GM12892 (cell line): Measurements from ENCODE around the gene PCNT.

Experiments
- DNase-seq: peaks from one replicate; pipeline ENCODE4 v3.0.0; 2011; ENCODE audit not compliant: insufficient read length
- FAIRE-seq: peaks from 2 replicates; lab custom pipeline; 2011; peaks lifted over from hg19 to GRCh38; lab: Jason Lieb, UNC
- POLR2A ChIP-seq: IDR thresholded peaks from 2 replicates; pipeline ENCODE4 v1.6.1; 2011; ENCODE audit warnings: low read depth, low read length, control low read depth
- POLR2AphosphoS5 ChIP-seq: IDR thresholded peaks from 2 replicates; pipeline ENCODE4 v1.6.1; 2011; ENCODE audit warnings: low read depth, low read length, control low read depth
- TAF1 ChIP-seq: IDR thresholded peaks from 2 replicates; pipeline ENCODE4 v1.6.1; 2011; ENCODE audit warnings: low read depth, mild to moderate bottlenecking, control low read depth, low read length, borderline replicate concordance

The PCNT gene

DNA sequence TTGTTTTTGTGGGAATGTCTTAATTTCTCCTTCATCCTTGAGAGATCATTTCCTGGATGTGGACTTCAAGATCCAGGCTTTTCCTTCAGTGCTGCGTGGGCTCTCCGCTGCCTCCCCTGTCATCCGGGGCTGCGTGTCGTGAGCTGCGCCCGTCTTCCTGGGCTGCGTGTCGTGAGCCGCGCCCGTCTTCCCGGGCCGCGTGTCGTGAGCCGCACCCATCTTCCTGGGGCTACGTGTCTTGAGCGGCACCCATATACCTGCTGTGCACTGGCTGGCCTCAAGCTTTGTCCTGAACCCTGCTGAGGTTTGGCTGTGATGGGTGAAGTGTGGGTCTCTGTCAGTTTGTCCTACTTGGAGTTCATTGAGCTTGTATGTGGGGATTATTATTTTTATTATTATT, 55.1 kb downstream of the PCNT start:
- TF ChIP-seq TAF1 = no peak
- TF ChIP-seq POLR2A = no peak
- TF ChIP-seq POLR2AphosphoS5 = no peak
- FAIRE-seq = no peak
- no peak for DNase-seq

DNA sequence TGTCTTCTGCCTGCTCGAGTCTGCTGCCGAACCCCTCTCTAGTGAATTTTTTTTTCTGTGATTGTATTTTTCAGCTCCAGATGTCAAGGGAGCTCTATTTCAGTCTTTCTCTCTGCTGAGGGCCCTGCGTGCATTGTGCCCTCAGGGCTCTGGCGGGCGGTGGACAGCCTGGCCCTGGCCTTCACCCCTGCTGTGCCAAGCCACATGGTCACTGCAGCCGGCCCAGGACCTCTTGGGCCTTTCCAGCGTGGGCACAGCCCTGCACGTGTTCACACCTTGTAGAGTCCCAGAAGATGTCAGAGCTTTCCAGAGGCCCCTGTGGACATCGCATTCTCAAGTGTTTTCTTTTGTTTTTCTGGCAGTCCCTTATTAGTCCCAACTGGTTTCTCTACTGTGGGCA, 55.7 kb downstream of the PCNT start:
- TF ChIP-seq POLR2AphosphoS5 (no peak), TAF1 (no peak), POLR2A (no peak)
- DNase-seq (no peak), FAIRE-seq (no peak)

DNA sequence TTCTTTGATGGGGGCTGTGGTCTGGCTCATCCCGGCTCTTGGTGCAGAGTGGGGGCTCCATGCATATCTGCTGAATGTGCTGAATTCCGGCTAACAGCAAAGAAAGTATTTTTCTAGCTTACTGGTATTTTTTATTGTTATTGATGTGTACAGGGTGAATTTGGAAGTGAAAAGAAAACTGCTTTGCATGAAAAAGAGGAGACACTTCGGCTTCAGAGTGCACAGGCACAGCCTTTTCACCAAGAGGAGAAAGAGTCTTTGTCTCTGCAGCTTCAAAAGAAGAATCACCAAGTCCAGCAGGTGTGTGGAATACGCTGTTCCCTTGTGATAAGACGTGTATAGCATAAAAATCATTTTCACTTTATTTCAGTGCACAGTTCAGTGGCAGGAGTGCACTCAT, 57.6 kb downstream of the PCNT start:
- FAIRE-seq (no peak), DNase-seq (no peak)
- TF ChIP-seq POLR2A = no peak
- TF ChIP-seq TAF1 = no peak
- TF ChIP-seq POLR2AphosphoS5 = no peak

DNA sequence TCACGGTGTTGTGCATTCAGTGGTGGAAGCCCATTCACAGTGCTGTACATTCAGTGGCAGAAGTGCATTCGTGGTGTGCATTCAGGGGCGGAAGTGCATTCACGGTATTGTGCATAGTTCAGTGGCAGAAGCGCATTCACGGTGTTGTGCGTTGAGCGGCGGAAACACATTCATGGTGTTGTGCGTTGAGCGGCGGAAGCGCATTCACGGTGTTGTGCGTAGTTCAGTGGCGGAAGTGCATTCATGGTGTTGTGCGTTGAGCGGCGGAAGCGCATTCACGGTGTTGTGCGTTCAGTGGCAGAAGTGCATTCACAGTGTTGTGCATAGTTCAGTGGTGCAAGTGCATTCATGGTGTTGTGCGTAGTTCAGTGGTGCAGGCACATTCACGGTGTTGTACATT, 60.6 kb downstream of the PCNT start:
- DNase-seq = no peak
- TF ChIP-seq POLR2AphosphoS5 (no peak), POLR2A (no peak), TAF1 (no peak)
- FAIRE-seq = no peak

DNA sequence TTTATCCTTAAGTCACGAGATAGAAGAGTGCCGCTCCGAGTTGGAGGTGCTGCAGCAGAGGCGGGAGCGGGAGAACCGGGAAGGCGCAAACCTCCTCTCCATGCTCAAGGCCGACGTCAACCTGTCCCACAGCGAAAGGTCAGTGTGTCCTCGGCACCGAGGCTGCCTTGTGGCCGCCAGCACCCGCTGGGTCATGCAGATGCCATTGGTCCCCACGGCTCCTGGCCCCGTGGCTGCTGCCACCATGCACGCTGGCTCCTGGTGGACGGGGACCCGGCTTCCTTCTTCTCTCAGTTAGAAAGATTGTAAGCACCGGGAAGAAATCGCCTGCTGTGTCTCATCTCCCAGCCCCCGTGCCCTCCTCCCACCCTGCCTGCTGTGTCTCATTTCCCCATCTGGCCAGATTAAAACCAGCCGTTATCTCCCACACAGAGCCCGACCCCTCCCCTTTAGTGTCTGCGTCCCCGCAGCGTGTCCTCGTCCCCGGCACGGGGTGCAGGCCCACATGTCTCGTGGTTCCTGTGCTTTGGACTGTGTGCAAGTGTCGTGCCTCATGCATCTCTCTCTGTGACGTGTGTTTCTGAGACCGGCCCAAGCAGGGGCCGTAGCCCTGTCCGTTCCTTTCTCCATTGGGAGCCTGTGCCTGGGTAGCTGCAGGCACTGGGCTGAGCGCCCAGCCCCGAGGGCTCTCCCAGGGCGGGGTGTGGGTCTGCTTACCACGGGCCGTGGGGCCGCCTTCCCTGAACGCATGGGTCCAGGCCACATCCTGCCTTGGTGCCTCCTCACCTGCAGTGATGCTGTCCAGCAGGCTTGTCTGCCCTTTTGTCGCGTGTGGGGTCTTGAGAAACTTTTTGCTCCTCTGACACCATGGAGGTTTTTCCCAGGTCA, 62.1 kb downstream of the PCNT start:
- DNase-seq (no peak), FAIRE-seq (no peak)
- TF ChIP-seq TAF1 (no peak), POLR2AphosphoS5 (no peak), POLR2A (no peak)

DNA sequence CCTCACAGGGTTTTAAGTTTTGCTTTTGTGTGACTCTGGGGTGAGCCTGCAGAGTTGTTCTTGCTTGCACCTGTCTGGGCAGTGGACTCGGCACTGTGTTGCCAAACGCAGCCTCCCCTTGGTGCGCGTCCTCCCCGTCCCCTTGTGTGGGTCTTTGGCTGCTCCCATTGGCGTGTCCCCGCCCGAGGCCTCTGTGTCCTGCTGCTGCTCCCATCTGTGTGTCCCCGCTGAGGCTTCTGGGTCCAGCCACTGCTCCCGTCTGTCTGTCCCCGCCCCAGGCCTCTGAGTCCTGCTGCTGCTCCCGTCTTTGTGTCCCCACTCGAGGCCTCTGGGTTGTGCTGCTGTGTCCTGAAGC, 62.8 kb downstream of the PCNT start:
- no peak for TF ChIP-seq POLR2AphosphoS5
- TF ChIP-seq POLR2A = no peak
- TF ChIP-seq TAF1 = no peak
- no peak for FAIRE-seq
- no peak for DNase-seq

DNA sequence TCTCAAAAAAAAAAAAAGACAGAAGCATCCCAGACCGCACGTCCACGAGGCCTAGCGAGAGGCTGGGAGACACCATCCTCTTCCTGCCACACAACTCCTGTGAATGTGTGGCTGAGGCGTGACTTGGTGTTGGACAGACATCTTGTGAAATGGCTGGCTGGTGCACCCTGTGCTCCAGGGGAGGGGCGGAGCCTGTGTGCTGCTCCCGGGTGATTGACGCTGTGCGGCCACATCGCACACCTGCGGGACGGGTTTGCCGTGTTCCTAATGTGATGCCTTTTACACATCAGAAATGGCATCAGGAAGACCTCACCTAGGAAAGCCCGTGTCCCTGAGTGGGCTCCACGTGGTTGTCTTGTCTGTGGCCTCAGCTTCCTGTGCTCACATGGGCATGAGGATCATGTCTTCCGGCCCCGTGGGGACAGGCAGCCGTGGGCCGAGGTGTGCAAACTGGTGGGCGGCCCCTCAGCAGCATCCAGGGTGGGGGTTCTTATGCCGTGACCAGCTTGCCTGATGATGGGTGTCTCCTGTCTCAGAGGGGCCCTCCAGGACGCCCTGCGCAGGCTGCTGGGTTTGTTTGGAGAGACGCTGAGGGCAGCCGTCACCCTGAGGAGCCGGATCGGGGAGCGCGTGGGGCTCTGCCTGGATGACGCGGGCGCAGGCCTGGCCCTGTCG, 64.4 kb downstream of the PCNT start:
- DNase-seq = no peak
- TF ChIP-seq TAF1 (no peak), POLR2A (no peak)
- no peak for FAIRE-seq

GRCh38 chr21:46388896-46389295, 64.9 kb downstream of the PCNT start:
- no peak for TF ChIP-seq POLR2A
- TF ChIP-seq TAF1 = no peak
- TF ChIP-seq POLR2AphosphoS5 = no peak
- FAIRE-seq (no peak), DNase-seq (no peak)

GRCh38 chr21:46390603-46391545, 66.9 kb downstream of the PCNT start:
- FAIRE-seq (no peak), DNase-seq (no peak)
- TF ChIP-seq POLR2A = no peak
- TF ChIP-seq TAF1 = no peak
- TF ChIP-seq POLR2AphosphoS5 = no peak

DNA sequence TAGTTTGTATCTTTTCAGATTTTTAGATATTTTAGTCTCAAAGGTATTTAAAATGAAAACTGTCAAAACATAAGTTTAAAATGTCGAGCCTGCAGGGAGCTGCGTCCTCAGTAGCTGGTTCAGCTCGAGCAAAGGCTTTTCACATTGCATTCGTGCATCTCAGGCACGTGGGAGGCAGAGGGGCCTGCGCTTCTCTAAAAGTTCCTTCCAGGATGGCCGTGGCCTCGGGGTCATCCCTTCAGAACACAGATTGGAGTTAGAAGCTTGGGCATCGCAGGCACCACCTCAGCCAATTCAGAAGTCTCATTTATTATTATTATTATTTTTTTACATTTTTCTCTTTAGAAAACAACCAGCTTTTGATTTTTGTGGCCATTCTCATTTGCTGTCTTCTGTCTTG, 67.8 kb downstream of the PCNT start:
- FAIRE-seq (no peak), DNase-seq (no peak)
- TF ChIP-seq TAF1 (no peak), POLR2A (no peak)

GRCh38 chr21:46392921-46393320, 69.0 kb downstream of the PCNT start:
- no peak for DNase-seq
- no peak for FAIRE-seq
- TF ChIP-seq POLR2A (no peak), TAF1 (no peak), POLR2AphosphoS5 (no peak)
